Vagina (tissue), 2 donors: Measurements from ENCODE around the gene DENND4A. TPM values are rescaled to one million over a fixed set of nuclear protein-coding genes. Genes with fewer than 3 reads are reported as not detected.

ENCODE experiments used
- DNase-seq, 2 donors: peaks; one replicate each; pipeline ENCODE4 v3.0.0-alpha.2; 2017; ENCODE audit errors: extremely low spot score in 2 of 2
- H3K27ac ChIP-seq: fragments of 200-600 bp; sonication (generic); one replicate; pipeline ENCODE4 v1.5.1; 2019
- H3K27me3 ChIP-seq: fragments of 200-600 bp; sonication (generic); one replicate; pipeline ENCODE4 v1.5.1; 2019
- H3K36me3 ChIP-seq, 2 donors: fragments of 200-600 bp; sonication (generic); one replicate each; pipeline ENCODE4 v1.5.1; 2017 to 2019
- H3K4me1 ChIP-seq: fragments of 200-600 bp; sonication (generic); one replicate; pipeline ENCODE4 v1.5.1; 2019
- H3K4me3 ChIP-seq, 2 donors: fragments of 200-600 bp; sonication (generic); 1 replicate in 1 of 2; 2 replicates in 1 of 2; pipeline ENCODE4 v1.5.1; 2016 to 2019
- H3K9me3 ChIP-seq: fragments of 200-600 bp; sonication (generic); one replicate; pipeline ENCODE4 v1.5.1; 2019
- CTCF ChIP-seq, 3 experiments: fragments of 450-650 bp in 2 of 3; fragments of 200-600 bp in 1 of 3; sonication (generic) in 1 of 3; IDR thresholded peaks; one replicate each; pipeline ENCODE4 v1.5.1; 2017 to 2019; ENCODE audit warnings: antibody characterized with exemption in 3 of 3, mild to moderate bottlenecking in 2 of 3, moderate library complexity in 2 of 3
- POLR2A ChIP-seq, 2 donors: fragments of 450-650 bp; IDR thresholded peaks; one replicate each; pipeline ENCODE4 v1.6.1; 2017; ENCODE audit warnings: antibody characterized with exemption in 2 of 2, mild to moderate bottlenecking in 2 of 2, moderate library complexity in 2 of 2
- POLR2AphosphoS5 ChIP-seq, 2 donors: sonication (generic); formaldehyde crosslinking; IDR thresholded peaks; one replicate each; pipeline ENCODE4 v1.9.0; 2017; ENCODE audit warnings: antibody characterized with exemption in 2 of 2, mild to moderate bottlenecking in 2 of 2, low read depth in 1 of 2; ENCODE audit not compliant: insufficient read depth in 1 of 2
- intact Hi-C: fragments of 100-400 bp; cut with DNase I; formaldehyde crosslinking; loops from one replicate; pipeline ENCODE4 v1.15.1; 2023
- total RNA-seq: library from RNA; depleted of rRNA; stranded (reverse); fragments of >200 nt; gene quantifications from one replicate; pipeline ENCODE4 v1.2.3, GENCODE V29; 2016

DENND4A gene
- total RNA-seq: 28.7 TPM

GRCh38 chr15:65792138-65792987, at the start of gene DENND4A:
Gene DENND4A (minus strand): TSS chr15:65792293. CDS start chr15:65756450, 35,843 bp downstream.
- Histone ChIP-seq H3K4me1 (peaks cover 26% of the 10 kb centered on the region), H3K9me3 (no peaks in the 10 kb centered on the region), H3K36me3 (no peaks in the 10 kb centered on the region), H3K4me3 (peak within 1 kb of the TSS; percentile 85 to 95), H3K27me3 (no peaks in the 10 kb centered on the region), H3K27ac (peak within 1 kb of the TSS; percentile 98)
- TF ChIP-seq POLR2A (IDR thresholded peaks at IDR 0.05): peak in 1 of 2 donors; percentile 73
- TF ChIP-seq CTCF (IDR thresholded peaks at IDR 0.05): no peak
- peak; percentile 91 to 97 for TF ChIP-seq POLR2AphosphoS5 (IDR thresholded peaks at IDR 0.05; ENCODE audit: insufficient read depth in 1 of 2, low read depth in 1 of 2)
- DNase-seq: peak; percentile 96 to 97
- intact Hi-C loops: no loop called here

- H3K27me3 ChIP-seq: no peaks in the 10 kb centered on the region
- no peak overlapping the region for H3K4me3 ChIP-seq
- no peak for DNase-seq
- no peak for TF ChIP-seq POLR2AphosphoS5 (IDR thresholded peaks at IDR 0.05; ENCODE audit: insufficient read depth in 1 of 2, low read depth in 1 of 2)
- H3K9me3 ChIP-seq: no peaks in the 10 kb centered on the region
- peaks cover 4% of the 10 kb centered on the region for H3K4me1 ChIP-seq
- no peaks in the 10 kb centered on the region for H3K36me3 ChIP-seq
- no peak overlapping the region for H3K27ac ChIP-seq
- intact Hi-C loops: loop anchor here (5.0 kb wide), 1 partner anchor 1161 kb away; no protein-coding TSS in a partner anchor
Measured at GRCh38 chr15:65841121-65841930, 49.2 kb upstream of the DENND4A start.

- no peak for DNase-seq
- TF ChIP-seq POLR2AphosphoS5 (IDR thresholded peaks at IDR 0.05; ENCODE audit: insufficient read depth in 1 of 2, low read depth in 1 of 2) (no peak), POLR2A (IDR thresholded peaks at IDR 0.05) (no peak)
- Histone ChIP-seq H3K9me3 (no peaks in the 10 kb centered on the region), H3K4me1 (peaks cover 4% of the 10 kb centered on the region), H3K36me3 (no peaks in the 10 kb centered on the region), H3K27me3 (no peaks in the 10 kb centered on the region), H3K4me3 (no peak overlapping the region), H3K27ac (no peak overlapping the region)
- intact Hi-C loops: loop anchor here (5.0 kb wide), 1 partner anchor 1162 kb away; no protein-coding TSS in a partner anchor
Measured at GRCh38 chr15:65839985-65840384, 47.9 kb upstream of the DENND4A start.

GRCh38 chr15:65839354-65839901, 47.3 kb upstream of the DENND4A start:
- H3K27ac ChIP-seq: no peak overlapping the region

More at GRCh38 chr15:65839354-65839901, 47.3 kb upstream of the DENND4A start:
- H3K36me3 ChIP-seq: no peaks in the 10 kb centered on the region
- TF ChIP-seq POLR2A (IDR thresholded peaks at IDR 0.05): no peak
- TF ChIP-seq CTCF (IDR thresholded peaks at IDR 0.05): no peak
- no peak for TF ChIP-seq POLR2AphosphoS5 (IDR thresholded peaks at IDR 0.05; ENCODE audit: insufficient read depth in 1 of 2, low read depth in 1 of 2)
- no peaks in the 10 kb centered on the region for H3K9me3 ChIP-seq
- no peaks in the 10 kb centered on the region for H3K27me3 ChIP-seq
- DNase-seq: no peak
- intact Hi-C loops: no loop called here
- H3K4me3 ChIP-seq: no peak overlapping the region
- peaks cover 7% of the 10 kb centered on the region for H3K4me1 ChIP-seq
